ENCODE measurements around the gene JPT2. TPM values are rescaled to one million over a fixed set of nuclear protein-coding genes. Genes with fewer than 3 reads are reported as not detected.

The JPT2 gene
- total RNA-seq, 8 experiments from 2014 or later = 19.3 to 96.7 (median 34.8) TPM

- Histone ChIP-seq H3K27ac (no peak overlapping the region), H3K4me1 (replicated peaks in 1 of 2) (no peaks in the 10 kb centered on the region), H3K4me3 (no peak overlapping the region)
- in situ Hi-C loops (cut with MboI; ENCODE audit: low pct_unique_long_range_greater_than_20kb in 2 of 9, low sequenced_read_pairs in 9 of 9, unreplicated experiment in 9 of 9) = no loop called here
- ATAC-seq (replicated peaks in 6 of 8) = no peak
- WGBS, 10 experiments = 80 to 100% (median 97%) methylated on average over 1 to 11 of the region's 16 CpGs; no CpG with 5 or more reads in 5 of the 10 experiments
Measured at GRCh38 chr16:1655269-1655807, 22.7 kb upstream of the JPT2 start.

- ATAC-seq (replicated peaks in 6 of 8) = peak in 3 of 8 experiments; percentile 12 to 23 (median 13)
- in situ Hi-C loops (cut with MboI; ENCODE audit: low pct_unique_long_range_greater_than_20kb in 2 of 9, low sequenced_read_pairs in 9 of 9, unreplicated experiment in 9 of 9) = no loop called here
- 92 to 100% (median 100%) methylated on average over 1 to 4 of the region's 52 CpGs; no CpG with 5 or more reads in 5 of the 10 experiments for WGBS, 10 experiments
- no peak overlapping the region for H3K27ac ChIP-seq
- H3K4me1 ChIP-seq (replicated peaks in 1 of 2) = no peaks in the 10 kb centered on the region
- H3K4me3 ChIP-seq = no peak overlapping the region
Measured at GRCh38 chr16:1655909-1656807, 21.9 kb upstream of the JPT2 start.

- H3K4me3 ChIP-seq = no peak overlapping the region
- H3K27ac ChIP-seq = no peak overlapping the region
- H3K4me1 ChIP-seq (replicated peaks in 1 of 2) = no peaks in the 10 kb centered on the region
- in situ Hi-C loops (cut with MboI; ENCODE audit: low pct_unique_long_range_greater_than_20kb in 2 of 9, low sequenced_read_pairs in 9 of 9, unreplicated experiment in 9 of 9) = no loop called here
- WGBS, 10 experiments = 52 to 100% (median 88%) methylated on average over 2 to 4 of the region's 24 CpGs; no CpG with 5 or more reads in 6 of the 10 experiments
- no peak for ATAC-seq (replicated peaks in 6 of 8)
Measured at GRCh38 chr16:1656808-1657617, 21.1 kb upstream of the JPT2 start.

- in situ Hi-C loops (cut with MboI; ENCODE audit: low pct_unique_long_range_greater_than_20kb in 2 of 9, low sequenced_read_pairs in 9 of 9, unreplicated experiment in 9 of 9) = no loop called here
- Histone ChIP-seq H3K27ac (no peak overlapping the region), H3K4me1 (replicated peaks in 1 of 2) (no peaks in the 10 kb centered on the region), H3K4me3 (no peak overlapping the region)
- 100% methylated on average over 1 to 2 of the region's 13 CpGs; no CpG with 5 or more reads in 7 of the 10 experiments for WGBS, 10 experiments
- ATAC-seq (replicated peaks in 6 of 8) = no peak
Measured at GRCh38 chr16:1657841-1658240, 20.2 kb upstream of the JPT2 start.

- in situ Hi-C loops (cut with MboI; ENCODE audit: low pct_unique_long_range_greater_than_20kb in 2 of 9, low sequenced_read_pairs in 9 of 9, unreplicated experiment in 9 of 9) = no loop called here
- WGBS, 10 experiments = 80 to 83% (median 80%) methylated on average over 2 to 4 of the region's 5 CpGs; no CpG with 5 or more reads in 7 of the 10 experiments
- H3K4me3 ChIP-seq = no peak overlapping the region
- no peak for ATAC-seq (replicated peaks in 6 of 8)
- H3K4me1 ChIP-seq (replicated peaks in 1 of 2) = no peaks in the 10 kb centered on the region
- H3K27ac ChIP-seq = no peak overlapping the region
Measured at GRCh38 chr16:1659031-1659430, 19.0 kb upstream of the JPT2 start.

GRCh38 chr16:1661826-1662225 is 16.3 kb upstream of the JPT2 start:
- Histone ChIP-seq H3K4me1 (replicated peaks in 1 of 2) (no peaks in the 10 kb centered on the region), H3K27ac (no peak overlapping the region), H3K4me3 (no peak overlapping the region)
- peak in 1 of 8 experiments; percentile 89 for ATAC-seq (replicated peaks in 6 of 8)
- in situ Hi-C loops (cut with MboI; ENCODE audit: low pct_unique_long_range_greater_than_20kb in 2 of 9, low sequenced_read_pairs in 9 of 9, unreplicated experiment in 9 of 9) = no loop called here
- WGBS, 10 experiments = 88 to 100% (median 100%) methylated on average over 2 of the region's 2 CpGs; no CpG with 5 or more reads in 7 of the 10 experiments

- Histone ChIP-seq H3K27ac (no peak overlapping the region), H3K4me1 (replicated peaks in 1 of 2) (no peaks in the 10 kb centered on the region), H3K4me3 (no peak overlapping the region)
- in situ Hi-C loops (cut with MboI; ENCODE audit: low pct_unique_long_range_greater_than_20kb in 2 of 9, low sequenced_read_pairs in 9 of 9, unreplicated experiment in 9 of 9) = no loop called here
- ATAC-seq (replicated peaks in 6 of 8) = no peak
- 86 to 100% (median 94%) methylated on average over 2 to 3 of the region's 20 CpGs; no CpG with 5 or more reads in 6 of the 10 experiments for WGBS, 10 experiments
Measured at GRCh38 chr16:1662543-1662942, 15.5 kb upstream of the JPT2 start.

GRCh38 chr16:1665829-1666228 is 12.2 kb upstream of the JPT2 start:
- Histone ChIP-seq H3K4me1 (replicated peaks in 1 of 2) (no peaks in the 10 kb centered on the region), H3K4me3 (no peak overlapping the region), H3K27ac (no peak overlapping the region)
- in situ Hi-C loops (cut with MboI; ENCODE audit: low pct_unique_long_range_greater_than_20kb in 2 of 9, low sequenced_read_pairs in 9 of 9, unreplicated experiment in 9 of 9) = no loop called here
- WGBS, 10 experiments = 50 to 100% (median 82%) methylated on average over 1 to 5 of the region's 15 CpGs; no CpG with 5 or more reads in 6 of the 10 experiments
- no peak for ATAC-seq (replicated peaks in 6 of 8)

- no peak for ATAC-seq (replicated peaks in 6 of 8)
- no peak overlapping the region for H3K4me3 ChIP-seq
- in situ Hi-C loops (cut with MboI; ENCODE audit: low pct_unique_long_range_greater_than_20kb in 2 of 9, low sequenced_read_pairs in 9 of 9, unreplicated experiment in 9 of 9) = no loop called here
- H3K4me1 ChIP-seq (replicated peaks in 1 of 2) = no peaks in the 10 kb centered on the region
- no peak overlapping the region for H3K27ac ChIP-seq
- WGBS, 10 experiments = 96 to 100% methylated on average over 4 of the region's 13 CpGs; no CpG with 5 or more reads in 8 of the 10 experiments
Measured at GRCh38 chr16:1666316-1666715, 11.8 kb upstream of the JPT2 start.

- 80 to 100% (median 100%) methylated on average over 1 to 4 of the region's 8 CpGs; no CpG with 5 or more reads in 4 of the 10 experiments for WGBS, 10 experiments
- in situ Hi-C loops (cut with MboI; ENCODE audit: low pct_unique_long_range_greater_than_20kb in 2 of 9, low sequenced_read_pairs in 9 of 9, unreplicated experiment in 9 of 9) = no loop called here
- Histone ChIP-seq H3K4me1 (replicated peaks in 1 of 2) (no peaks in the 10 kb centered on the region), H3K27ac (no peak overlapping the region), H3K4me3 (no peak overlapping the region)
- no peak for ATAC-seq (replicated peaks in 6 of 8)
Measured at GRCh38 chr16:1667271-1667670, 10.8 kb upstream of the JPT2 start.

- in situ Hi-C loops (cut with MboI; ENCODE audit: low pct_unique_long_range_greater_than_20kb in 2 of 9, low sequenced_read_pairs in 9 of 9, unreplicated experiment in 9 of 9) = no loop called here
- H3K4me3 ChIP-seq = no peak overlapping the region
- ATAC-seq (replicated peaks in 6 of 8) = no peak
- no peak overlapping the region for H3K27ac ChIP-seq
- no peaks in the 10 kb centered on the region for H3K4me1 ChIP-seq (replicated peaks in 1 of 2)
- WGBS, 10 experiments = 60 to 100% (median 84%) methylated on average over 1 to 4 of the region's 14 CpGs; no CpG with 5 or more reads in 6 of the 10 experiments
Measured at GRCh38 chr16:1667916-1668315, 10.2 kb upstream of the JPT2 start.

- in situ Hi-C loops (cut with MboI; ENCODE audit: low pct_unique_long_range_greater_than_20kb in 2 of 9, low sequenced_read_pairs in 9 of 9, unreplicated experiment in 9 of 9) = no loop called here
- WGBS, 10 experiments = 95 to 100% (median 96%) methylated on average over 2 to 10 of the region's 23 CpGs; no CpG with 5 or more reads in 6 of the 10 experiments
- no peak overlapping the region for H3K4me3 ChIP-seq
- H3K4me1 ChIP-seq (replicated peaks in 1 of 2) = no peaks in the 10 kb centered on the region
- ATAC-seq (replicated peaks in 6 of 8) = no peak
- no peak overlapping the region for H3K27ac ChIP-seq
Measured at GRCh38 chr16:1668612-1669319, 9.3 kb upstream of the JPT2 start.

All from motor neuron (in vitro differentiated cells).